Heart left ventricle (tissue), 16 donors: ENCODE data around the gene ARHGEF37. TPM values are rescaled to one million over a fixed set of nuclear protein-coding genes. Genes with fewer than 3 reads are reported as not detected.

Source experiments
- ATAC-seq, 4 donors: fragments of 200-7000 bp; cut with Tn5 transposase; one replicate each; pipeline ENCODE4 v1.9.1; 2020 to 2022; ENCODE audit warnings: moderate library complexity in 4 of 4, mild to moderate bottlenecking in 3 of 4, moderate number of reproducible peaks in 1 of 4
- DNase-seq, 5 donors: peaks; one replicate each; pipeline ENCODE4 v3.0.0-alpha.2; 2020
- H3K27ac ChIP-seq, 12 donors: fragments of 200-600 bp; sonication (generic) in 4 of 12; one replicate each; pipeline versions ENCODE4 v1.5.0 to v1.8.0; 2016 to 2022; ENCODE audit warnings: mild to moderate bottlenecking in 2 of 12
- H3K27me3 ChIP-seq, 9 donors: fragments of 200-600 bp; sonication (generic) in 2 of 9; one replicate each; pipeline versions ENCODE4 v1.5.1 to v1.8.0; 2016 to 2022; ENCODE audit warnings: mild to moderate bottlenecking in 3 of 9
- H3K36me3 ChIP-seq, 9 donors: fragments of 200-600 bp; sonication (generic) in 2 of 9; one replicate each; pipeline versions ENCODE4 v1.5.0 to v1.8.0; 2018 to 2022; ENCODE audit warnings: mild to moderate bottlenecking in 2 of 9
- H3K4me1 ChIP-seq, 12 donors: fragments of 200-600 bp; sonication (generic) in 4 of 12; one replicate each; pipeline versions ENCODE4 v1.5.0 to v1.8.0; 2016 to 2022; ENCODE audit warnings: mild to moderate bottlenecking in 3 of 12
- H3K4me3 ChIP-seq, 12 donors: fragments of 200-600 bp; sonication (generic) in 4 of 12; one replicate each; pipeline versions ENCODE4 v1.5.0 to v1.8.0; 2017 to 2022; ENCODE audit warnings: mild to moderate bottlenecking in 9 of 12, moderate library complexity in 4 of 12
- H3K9me3 ChIP-seq, 12 donors: fragments of 200-600 bp; sonication (generic) in 4 of 12; one replicate each; pipeline versions ENCODE4 v1.5.0 to v1.8.0; 2016 to 2022; ENCODE audit warnings: mild to moderate bottlenecking in 1 of 12
- POLR2A ChIP-seq, 2 donors: fragments of 450-650 bp; IDR thresholded peaks; one replicate each; pipeline ENCODE4 v1.6.1; 2017; ENCODE audit warnings: antibody characterized with exemption in 2 of 2, mild to moderate bottlenecking in 2 of 2, moderate library complexity in 2 of 2
- WGBS, 4 donors: extraction: QIAGEN DNeasy Blood & Tissue Kit in 2 of 4; methylation state at CpG; one replicate each; pipeline versions ENCODE4 v1.1.5 to v1.1.7; 2013 to 2018; 5-methylcytosine and 5-hydroxymethylcytosine counted together
- intact Hi-C, 10 donors: fragments of 100-400 bp; cut with DNase I; formaldehyde crosslinking; loops; one replicate each; pipeline versions ENCODE4 v1.11.1 to v1.14.2; 2022
- polyA plus RNA-seq, 2 donors: library from polyadenylated mRNA; stranded (reverse); fragments of 200-250 nt; gene quantifications; one replicate each; pipeline ENCODE4 v1.2.3, GENCODE V29; 2013
- total RNA-seq, 9 donors: library from RNA; depleted of rRNA in 2 of 9; stranded (reverse); fragments of >200 nt in 2 of 9; fragmentation: NEBNext Ultra II Directional in 3 of 9; extraction: Animal tissue kit (Norgen Biotek cat#: 25700) in 3 of 9; gene quantifications; one replicate each; pipeline versions ENCODE4 v1.1.0 to v1.2.4, GENCODE V29; 2016 to 2023
- TF ChIP-seq, protein P1 (sequence below), 12 donors: fragments of 200-600 bp; sonication (generic) in 4 of 12; IDR thresholded peaks; one replicate each; pipeline versions ENCODE4 v1.5.0 to v1.8.0; 2018 to 2022; ENCODE audit warnings: antibody characterized with exemption in 12 of 12, mild to moderate bottlenecking in 5 of 12
- donor health status: ischemic (EF 13 %, LVEDD 7.1; RV severe dilation, severe dysfunction).
- donor health status: healthy with polysubstance abuse.
- donor health status: DM: no; HTN: yes; CAD: no.
- donor health status: DM: no; HTN: no; CAD: no.
- donor health status: ischemic (EF 25% LVEDD 6.9; RV normal size, moderate dysfunction).
- donor health status: ischemic (EF 25% LVEDD 5.7; RV mildly dilated, moderate dysfunction).
- donor health status: healthy.
- donor health status: DM: yes; HTN: yes; CAD: no.
- donor health status: ischemic (EF 35%, LVEDD 5.7; RV mildly dilated, moderate dysfunction).
- donor health status: nonischemic (EF 11% LVEDD 7.7; RV severe dilation, severe dysfunction).
- donor health status: DM: yes; HTN: yes; CAD: no.
- donor health status: PGD.
- donor health status: ischemic (EF 29% LVEDD 5.4; RV normal size, mild dysfunction).
- donor health status: nonischemic (EF 23%, LVEDD 6.1; RV moderate dilation, normal function).

Gene ARHGEF37
- total and polyA plus RNA-seq, 11 donors: 8.1 to 28.5 (median 17.9) TPM

DNA sequence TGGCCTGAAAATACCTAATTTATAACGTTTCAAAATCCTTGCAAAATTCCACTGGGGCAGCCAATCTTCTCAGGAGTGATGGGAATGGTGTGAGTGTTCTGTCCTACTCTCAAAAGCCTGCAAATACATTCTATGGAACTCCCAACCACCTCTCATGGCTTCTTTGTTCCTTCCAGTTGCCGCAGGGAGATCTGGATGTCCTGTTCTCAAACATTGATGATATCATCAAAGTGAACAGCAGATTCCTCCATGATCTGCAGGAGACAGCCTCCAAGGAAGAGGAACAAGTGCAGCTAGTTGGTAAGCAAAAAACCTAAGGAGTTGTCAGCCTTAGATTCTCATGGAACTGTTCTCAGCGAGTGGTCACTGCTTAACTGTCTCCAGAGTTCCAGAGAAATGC is 19.6 kb downstream of the ARHGEF37 start:
- intact Hi-C loops: no loop called here
- 79 to 98% (median 81%) methylated on average over 3 of the region's 3 CpGs for WGBS, 4 donors
- Histone ChIP-seq H3K27me3 (no peaks in the 10 kb centered on the region), H3K4me3 (no peak overlapping the region), H3K9me3 (no peaks in the 10 kb centered on the region), H3K27ac (no peak overlapping the region), H3K4me1 (peaks cover 0 to 33% (median 16%) of the 10 kb centered on the region in 12 donors), H3K36me3 (peaks cover 0 to 69% (median 32%) of the 10 kb centered on the region in 9 donors)
- no peak for DNase-seq
- ATAC-seq: no peak
- TF ChIP-seq, protein P1, sequence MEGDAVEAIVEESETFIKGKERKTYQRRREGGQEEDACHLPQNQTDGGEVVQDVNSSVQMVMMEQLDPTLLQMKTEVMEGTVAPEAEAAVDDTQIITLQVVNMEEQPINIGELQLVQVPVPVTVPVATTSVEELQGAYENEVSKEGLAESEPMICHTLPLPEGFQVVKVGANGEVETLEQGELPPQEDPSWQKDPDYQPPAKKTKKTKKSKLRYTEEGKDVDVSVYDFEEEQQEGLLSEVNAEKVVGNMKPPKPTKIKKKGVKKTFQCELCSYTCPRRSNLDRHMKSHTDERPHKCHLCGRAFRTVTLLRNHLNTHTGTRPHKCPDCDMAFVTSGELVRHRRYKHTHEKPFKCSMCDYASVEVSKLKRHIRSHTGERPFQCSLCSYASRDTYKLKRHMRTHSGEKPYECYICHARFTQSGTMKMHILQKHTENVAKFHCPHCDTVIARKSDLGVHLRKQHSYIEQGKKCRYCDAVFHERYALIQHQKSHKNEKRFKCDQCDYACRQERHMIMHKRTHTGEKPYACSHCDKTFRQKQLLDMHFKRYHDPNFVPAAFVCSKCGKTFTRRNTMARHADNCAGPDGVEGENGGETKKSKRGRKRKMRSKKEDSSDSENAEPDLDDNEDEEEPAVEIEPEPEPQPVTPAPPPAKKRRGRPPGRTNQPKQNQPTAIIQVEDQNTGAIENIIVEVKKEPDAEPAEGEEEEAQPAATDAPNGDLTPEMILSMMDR (IDR thresholded peaks at IDR 0.05): no peak
- TF ChIP-seq POLR2A (IDR thresholded peaks at IDR 0.05): no peak

DNA sequence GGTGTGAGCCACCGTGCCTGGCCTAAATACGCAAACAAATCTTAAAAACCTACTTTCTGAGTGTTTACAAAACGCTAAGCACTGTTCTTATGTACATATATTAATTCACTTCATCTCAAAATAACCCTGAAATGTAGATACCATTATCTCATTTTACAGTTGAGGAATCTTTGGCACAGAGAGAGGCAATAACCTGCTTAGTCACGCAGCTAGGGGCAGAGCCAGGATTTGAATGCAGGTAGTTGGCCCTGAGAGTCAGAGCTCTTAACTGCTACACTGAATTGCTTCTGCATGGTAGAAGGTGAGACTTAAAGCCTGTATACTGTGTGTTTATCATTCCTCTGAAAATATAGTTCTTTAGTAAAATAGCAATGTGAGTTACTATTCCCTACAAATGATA is 21.9 kb downstream of the ARHGEF37 start:
- peaks cover 0 to 17% (median 7%) of the 10 kb centered on the region in 12 donors for H3K4me1 ChIP-seq
- peaks cover 0 to 80% (median 35%) of the 10 kb centered on the region in 9 donors for H3K36me3 ChIP-seq
- DNase-seq (no peak), ATAC-seq (no peak)
- TF ChIP-seq POLR2A (IDR thresholded peaks at IDR 0.05): no peak
- TF ChIP-seq, protein P1 (IDR thresholded peaks at IDR 0.05): no peak
- no peaks in the 10 kb centered on the region for H3K27me3 ChIP-seq
- intact Hi-C loops: no loop called here
- H3K9me3 ChIP-seq: no peaks in the 10 kb centered on the region
- no peak overlapping the region for H3K4me3 ChIP-seq
- no peak overlapping the region for H3K27ac ChIP-seq
- 89 to 92% (median 89%) methylated on average over 4 of the region's 4 CpGs for WGBS, 4 donors

DNA sequence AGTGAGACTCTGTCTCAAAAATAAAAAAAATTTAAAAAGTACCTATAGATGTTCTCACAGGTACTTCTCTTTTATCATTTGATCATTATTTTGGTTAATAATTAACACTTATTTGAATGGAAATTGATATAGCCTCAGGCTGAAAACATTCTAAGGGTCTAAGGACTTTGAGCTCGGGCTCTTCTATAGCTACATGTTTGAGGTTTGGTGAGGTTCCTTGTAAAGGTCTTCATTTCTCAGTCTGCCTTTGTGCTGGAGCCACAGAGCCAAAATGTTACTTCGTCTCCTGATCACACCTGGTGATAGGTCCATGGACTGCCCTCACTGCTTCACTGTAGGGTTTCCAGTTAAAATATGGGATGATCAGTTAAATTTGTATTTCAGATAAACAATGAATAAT is 22.6 kb downstream of the ARHGEF37 start:
- ATAC-seq (no peak), DNase-seq (no peak)
- no peak for TF ChIP-seq POLR2A (IDR thresholded peaks at IDR 0.05)
- TF ChIP-seq, protein P1 (IDR thresholded peaks at IDR 0.05): no peak
- H3K27me3 ChIP-seq: no peaks in the 10 kb centered on the region
- no peak overlapping the region for H3K4me3 ChIP-seq
- WGBS, 4 donors: 94 to 98% (median 97%) methylated on average over 2 of the region's 2 CpGs
- intact Hi-C loops: no loop called here
- H3K4me1 ChIP-seq: peaks cover 0 to 17% (median 7%) of the 10 kb centered on the region in 12 donors
- no peak overlapping the region for H3K27ac ChIP-seq
- no peaks in the 10 kb centered on the region for H3K9me3 ChIP-seq
- H3K36me3 ChIP-seq: peaks cover 0 to 79% (median 39%) of the 10 kb centered on the region in 9 donors

DNA sequence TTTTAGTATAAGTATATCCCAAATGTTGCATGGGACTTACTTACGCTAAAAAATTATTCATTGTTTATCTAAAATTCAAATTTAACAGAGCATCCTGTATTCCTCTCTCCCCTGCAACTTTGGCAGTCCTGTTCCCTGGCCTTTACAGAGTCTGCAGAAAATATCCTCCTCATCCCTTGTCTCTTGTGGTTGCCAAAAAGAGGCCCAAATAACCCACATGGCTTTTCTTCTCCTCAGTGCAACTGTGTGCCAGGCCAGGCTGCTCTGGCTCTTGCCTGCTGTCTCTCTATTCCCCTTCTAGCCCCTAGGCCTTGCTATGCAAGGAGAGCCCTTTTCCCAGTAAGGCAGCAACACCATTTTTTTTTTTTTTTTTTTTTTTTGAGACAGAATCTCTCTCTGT is 23.0 kb downstream of the ARHGEF37 start:
- intact Hi-C loops: no loop called here
- peaks cover 0 to 16% (median 7%) of the 10 kb centered on the region in 12 donors for H3K4me1 ChIP-seq
- 92 to 98% (median 97%) methylated on average over 1 of the region's 1 CpG for WGBS, 4 donors
- peaks cover 0 to 79% (median 42%) of the 10 kb centered on the region in 9 donors for H3K36me3 ChIP-seq
- TF ChIP-seq POLR2A (IDR thresholded peaks at IDR 0.05): no peak
- TF ChIP-seq, protein P1 (IDR thresholded peaks at IDR 0.05): no peak
- no peak for ATAC-seq
- DNase-seq: no peak
- peaks cover 0 to under 1% (median 0%) of the 10 kb centered on the region in 12 donors for H3K9me3 ChIP-seq
- H3K4me3 ChIP-seq: no peak overlapping the region
- H3K27me3 ChIP-seq: no peaks in the 10 kb centered on the region
- H3K27ac ChIP-seq: no peak overlapping the region
